ENCODE measurements around the gene DSG3.

The DSG3 gene

GRCh38 chr18:31516437-31516836 lies 68.9 kb downstream of the DSG3 start:
- DNase-seq (ENCODE audit: low spot score), result no peak

- no peak for DNase-seq (ENCODE audit: low spot score)
Observed at GRCh38 chr18:31526374-31526773, 78.8 kb downstream of the DSG3 start.
